Esophagus muscularis mucosa (tissue), 4 donors: Measurements from ENCODE around the gene NFATC1. TPM values are rescaled to one million over a fixed set of nuclear protein-coding genes. Genes with fewer than 3 reads are reported as not detected.

Experiments used
- DNase-seq: peaks from one replicate; pipeline ENCODE4 v3.0.0-alpha.2; 2017; ENCODE audit errors: extremely low spot score
- H3K27ac ChIP-seq, 4 donors: fragments of 200-600 bp; sonication (generic); replicated peaks in 1 of 4; 1 replicate in 3 of 4; 2 replicates in 1 of 4; pipeline ENCODE4 v1.5.1; 2016 to 2019; ENCODE audit warnings: mild to moderate bottlenecking in 1 of 4
- H3K27me3 ChIP-seq, 4 donors: fragments of 200-600 bp; sonication (generic); one replicate each; pipeline versions ENCODE4 v1.5.1 to v1.6.0; 2016 to 2019
- H3K36me3 ChIP-seq, 4 donors: fragments of 200-600 bp; sonication (generic); one replicate each; pipeline ENCODE4 v1.5.1; 2016 to 2019
- H3K4me1 ChIP-seq, 4 donors: fragments of 200-600 bp; sonication (generic); one replicate each; pipeline ENCODE4 v1.5.1; 2016 to 2019
- H3K4me3 ChIP-seq, 4 donors: fragments of 200-600 bp; sonication (generic); 1 replicate in 2 of 4; 2 replicates in 2 of 4; pipeline ENCODE4 v1.5.1; 2016 to 2019; ENCODE audit warnings: mild to moderate bottlenecking in 4 of 4, moderate library complexity in 1 of 4
- H3K9me3 ChIP-seq, 4 donors: fragments of 200-600 bp; sonication (generic); 1 replicate in 3 of 4; 2 replicates in 1 of 4; pipeline ENCODE4 v1.5.1; 2016 to 2019
- EP300 ChIP-seq: sonication (generic); formaldehyde crosslinking; IDR thresholded peaks from one replicate; pipeline ENCODE4 v1.6.1; 2017; ENCODE audit warnings: antibody characterized with exemption
- POLR2A ChIP-seq: fragments of 450-650 bp; IDR thresholded peaks from one replicate; pipeline ENCODE4 v1.6.1; 2017; ENCODE audit warnings: antibody characterized with exemption, moderate library complexity, mild to moderate bottlenecking, low read depth
- POLR2AphosphoS5 ChIP-seq, 2 donors: sonication (generic); formaldehyde crosslinking; IDR thresholded peaks; one replicate each; pipeline ENCODE4 v1.6.1; 2017; ENCODE audit warnings: antibody characterized with exemption in 2 of 2
- WGBS: methylation state at CpG from one replicate; pipeline ENCODE4 v1.1.5; 2018; 5-methylcytosine and 5-hydroxymethylcytosine counted together
- intact Hi-C: fragments of 100-400 bp; cut with DNase I; formaldehyde crosslinking; loops from one replicate; pipeline ENCODE4 v1.15.1; 2023
- total RNA-seq, 4 donors: library from RNA; depleted of rRNA; stranded (reverse); fragments of >200 nt; gene quantifications; one replicate each; pipeline versions ENCODE4 v1.1.0 to v1.2.1, GENCODE V29; 2016
- TF ChIP-seq, protein P1 (sequence below), 3 experiments: fragments of 200-600 bp in 2 of 3; fragments of 450-650 bp in 1 of 3; sonication (generic) in 2 of 3; IDR thresholded peaks; one replicate each; pipeline ENCODE4 v1.5.1; 2017 to 2019; ENCODE audit warnings: antibody characterized with exemption in 3 of 3, mild to moderate bottlenecking in 2 of 3, moderate library complexity in 1 of 3

Gene NFATC1
- total RNA-seq, 4 donors from 2014 or later, result 15.0 to 22.0 (median 17.8) TPM

DNA sequence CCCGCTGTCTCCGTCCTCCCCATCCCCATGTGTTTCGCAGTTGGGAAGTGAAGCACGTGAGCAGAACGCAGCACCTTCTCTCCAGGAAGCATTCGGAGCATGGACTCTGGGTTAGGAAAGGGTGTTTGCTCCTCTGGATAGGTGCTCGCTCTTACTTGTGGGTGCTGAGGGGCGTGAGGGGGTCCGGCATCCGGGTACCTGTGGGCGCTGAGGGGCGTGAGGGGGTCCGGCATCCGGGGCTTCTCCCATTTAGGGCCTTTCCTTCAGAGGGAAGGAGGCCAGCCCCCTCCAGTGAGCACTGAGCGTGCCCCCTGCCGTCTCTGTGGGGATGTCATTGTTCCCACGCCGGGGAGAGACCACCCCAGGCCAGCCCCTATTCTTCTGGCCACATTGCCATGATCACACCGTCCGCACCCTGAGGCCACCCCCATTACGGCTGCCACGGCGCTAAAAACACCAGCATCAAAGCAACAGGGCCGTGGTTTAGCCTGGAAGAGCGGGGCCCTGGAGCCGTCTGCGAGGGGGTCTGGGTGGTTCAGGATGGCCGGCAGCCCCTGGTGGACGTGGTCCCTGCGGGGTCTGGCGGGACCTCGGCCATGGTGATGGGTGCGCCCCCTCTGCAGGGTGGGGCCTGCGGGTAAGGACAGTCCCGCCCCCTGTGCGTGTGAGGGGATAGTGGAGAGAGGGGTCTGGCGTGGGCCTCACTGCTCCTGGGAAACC is 41.0 kb downstream of the NFATC1 start:
- H3K36me3 ChIP-seq, result peaks cover 0 to 62% (median 43%) of the 10 kb centered on the region in 4 donors
- intact Hi-C loops, result no loop called here
- WGBS, result 97% methylated on average over 30 of the region's 37 CpGs

DNA sequence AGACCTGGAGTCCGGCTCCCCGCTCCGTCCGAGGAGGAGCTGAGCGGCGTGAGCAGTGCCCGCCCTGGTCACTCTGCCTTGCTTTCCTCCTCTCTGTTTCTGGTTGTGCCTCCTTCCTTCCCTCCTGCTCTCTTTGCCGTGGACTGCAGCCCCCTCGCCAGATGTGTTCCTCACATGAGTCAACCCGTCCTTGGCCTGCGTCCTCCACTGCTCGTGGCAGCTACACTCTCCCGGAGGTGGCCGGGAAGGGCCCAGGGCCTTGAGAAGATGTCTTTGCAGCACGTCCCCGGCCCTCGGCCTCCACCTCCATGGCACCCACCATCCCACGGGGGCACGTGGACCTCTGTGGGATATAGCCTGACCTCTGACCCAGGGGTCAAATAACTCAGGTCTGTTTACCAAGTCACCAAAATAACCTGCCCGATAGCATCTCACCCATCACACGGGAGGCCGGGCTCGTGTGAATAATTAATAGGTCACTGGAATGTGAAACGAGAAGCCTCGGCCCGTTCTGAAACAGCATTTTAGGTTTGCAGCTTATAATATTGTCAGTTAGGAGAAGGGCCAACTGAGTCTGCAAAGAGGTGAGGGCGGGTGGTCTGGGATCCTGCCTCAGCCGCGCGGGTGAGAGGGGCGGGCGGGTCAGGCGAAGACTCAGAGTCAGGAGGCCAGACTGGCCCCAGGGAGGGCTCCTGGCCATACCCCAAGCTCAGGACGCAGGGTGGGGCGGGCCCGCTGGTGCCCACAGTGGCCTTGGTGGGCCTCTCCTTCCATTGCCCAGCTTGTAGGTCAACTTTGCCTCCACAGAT is 42.6 kb downstream of the NFATC1 start:
- intact Hi-C loops, result no loop called here
- Histone ChIP-seq H3K9me3 (no peaks in the 10 kb centered on the region), H3K4me1 (peaks cover 0 to 12% (median 6%) of the 10 kb centered on the region in 4 donors), H3K27ac (no peak overlapping the region), H3K36me3 (peaks cover 0 to 55% (median 44%) of the 10 kb centered on the region in 4 donors), H3K27me3 (no peaks in the 10 kb centered on the region), H3K4me3 (no peak overlapping the region)
- 89% methylated on average over 34 of the region's 36 CpGs for WGBS
- DNase-seq, result no peak
- TF ChIP-seq, protein P1, sequence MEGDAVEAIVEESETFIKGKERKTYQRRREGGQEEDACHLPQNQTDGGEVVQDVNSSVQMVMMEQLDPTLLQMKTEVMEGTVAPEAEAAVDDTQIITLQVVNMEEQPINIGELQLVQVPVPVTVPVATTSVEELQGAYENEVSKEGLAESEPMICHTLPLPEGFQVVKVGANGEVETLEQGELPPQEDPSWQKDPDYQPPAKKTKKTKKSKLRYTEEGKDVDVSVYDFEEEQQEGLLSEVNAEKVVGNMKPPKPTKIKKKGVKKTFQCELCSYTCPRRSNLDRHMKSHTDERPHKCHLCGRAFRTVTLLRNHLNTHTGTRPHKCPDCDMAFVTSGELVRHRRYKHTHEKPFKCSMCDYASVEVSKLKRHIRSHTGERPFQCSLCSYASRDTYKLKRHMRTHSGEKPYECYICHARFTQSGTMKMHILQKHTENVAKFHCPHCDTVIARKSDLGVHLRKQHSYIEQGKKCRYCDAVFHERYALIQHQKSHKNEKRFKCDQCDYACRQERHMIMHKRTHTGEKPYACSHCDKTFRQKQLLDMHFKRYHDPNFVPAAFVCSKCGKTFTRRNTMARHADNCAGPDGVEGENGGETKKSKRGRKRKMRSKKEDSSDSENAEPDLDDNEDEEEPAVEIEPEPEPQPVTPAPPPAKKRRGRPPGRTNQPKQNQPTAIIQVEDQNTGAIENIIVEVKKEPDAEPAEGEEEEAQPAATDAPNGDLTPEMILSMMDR (IDR thresholded peaks at IDR 0.05), result no peak
- TF ChIP-seq EP300 (no peak), POLR2A (no peak), POLR2AphosphoS5 (IDR thresholded peaks at IDR 0.05) (no peak)

More for the DNA sequence above, 41.0 kb downstream of the NFATC1 start:
- no peaks in the 10 kb centered on the region for H3K27me3 ChIP-seq
- H3K4me3 ChIP-seq, result no peak overlapping the region
- no peak overlapping the region for H3K27ac ChIP-seq
- DNase-seq, result no peak
- H3K9me3 ChIP-seq, result no peaks in the 10 kb centered on the region
- TF ChIP-seq, protein P1 (IDR thresholded peaks at IDR 0.05), result no peak
- TF ChIP-seq EP300 (no peak), POLR2AphosphoS5 (IDR thresholded peaks at IDR 0.05) (no peak), POLR2A (no peak)
- H3K4me1 ChIP-seq, result no peaks in the 10 kb centered on the region

DNA sequence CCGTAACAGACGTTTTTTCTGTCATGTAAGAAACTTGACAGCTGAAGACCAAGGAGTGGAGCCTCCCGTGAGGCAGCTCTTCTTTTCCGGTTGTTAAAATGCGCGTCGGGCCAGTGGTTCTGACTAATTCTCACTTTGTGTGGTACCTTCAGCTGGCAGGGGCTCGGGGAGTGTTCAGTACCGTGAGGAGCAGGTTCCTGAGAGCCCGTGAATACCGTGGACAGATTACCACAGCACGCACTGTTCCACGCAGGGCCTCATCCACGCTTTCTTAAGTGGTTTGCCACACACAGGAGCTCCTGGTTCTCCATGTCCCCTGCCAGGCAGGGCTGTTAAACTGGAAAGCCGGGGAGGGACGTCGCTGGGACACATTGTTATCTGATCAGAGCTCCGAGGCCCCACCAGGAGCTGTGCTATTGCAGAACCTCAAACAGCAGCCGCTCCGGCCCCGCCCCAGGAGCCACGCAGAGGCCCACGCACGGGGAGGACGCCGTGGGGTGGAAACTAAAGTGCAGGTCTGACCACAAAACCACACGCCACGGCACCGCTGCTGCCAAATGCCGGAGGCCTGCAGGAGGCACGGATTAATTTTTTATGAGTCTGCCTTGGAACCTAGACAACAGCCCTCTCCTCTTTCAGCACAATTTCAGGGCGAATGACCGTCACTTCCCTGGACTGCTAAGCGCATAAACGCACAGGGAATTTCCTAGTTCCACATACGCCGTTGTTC is 43.3 kb downstream of the NFATC1 start:
- TF ChIP-seq EP300 (no peak), POLR2AphosphoS5 (IDR thresholded peaks at IDR 0.05) (no peak), POLR2A (no peak)
- TF ChIP-seq, protein P1 (IDR thresholded peaks at IDR 0.05), result no peak
- Histone ChIP-seq H3K36me3 (peaks cover 0 to 47% (median 37%) of the 10 kb centered on the region in 4 donors), H3K27me3 (no peaks in the 10 kb centered on the region), H3K4me3 (no peak overlapping the region), H3K4me1 (peaks cover 0 to 15% (median 8%) of the 10 kb centered on the region in 4 donors), H3K9me3 (no peaks in the 10 kb centered on the region), H3K27ac (no peak overlapping the region)
- intact Hi-C loops, result no loop called here
- 87% methylated on average over 37 of the region's 37 CpGs for WGBS
- no peak for DNase-seq

DNA sequence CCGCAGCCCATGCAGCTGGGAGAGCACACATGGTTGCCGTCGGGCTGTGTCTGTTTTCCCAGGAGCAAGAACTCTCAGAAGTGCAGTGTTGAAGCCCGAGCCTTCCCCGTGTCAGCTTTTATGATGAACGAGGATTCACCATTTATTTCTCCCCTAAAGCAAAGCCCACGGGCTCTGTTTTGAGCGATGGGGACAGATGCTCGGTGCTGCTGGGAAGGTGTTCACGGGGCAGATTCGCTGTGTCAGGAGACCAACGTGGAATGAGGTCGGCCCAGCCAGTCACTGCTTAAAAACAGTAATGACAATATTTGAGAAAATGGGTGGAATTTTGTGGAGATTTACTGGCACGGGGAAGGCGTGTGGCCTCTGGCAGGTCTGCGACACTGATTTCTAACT is 43.9 kb downstream of the NFATC1 start:
- Histone ChIP-seq H3K9me3 (no peaks in the 10 kb centered on the region), H3K27ac (no peak overlapping the region), H3K36me3 (peaks cover 0 to 47% (median 31%) of the 10 kb centered on the region in 4 donors), H3K4me3 (no peak overlapping the region), H3K4me1 (peaks cover 2 to 20% (median 11%) of the 10 kb centered on the region in 4 donors), H3K27me3 (no peaks in the 10 kb centered on the region)
- WGBS, result 88% methylated on average over 16 of the region's 16 CpGs
- intact Hi-C loops, result no loop called here
- no peak for DNase-seq
- no peak for TF ChIP-seq POLR2A
- TF ChIP-seq POLR2AphosphoS5 (IDR thresholded peaks at IDR 0.05), result no peak
- TF ChIP-seq EP300, result no peak
- TF ChIP-seq, protein P1 (IDR thresholded peaks at IDR 0.05), result no peak
